AG09309 (cell line): ENCODE data around the gene LPIN1.

Experiments
- DNase-seq: peaks from one replicate; pipeline ENCODE4 v3.0.0-alpha.2; 2010; ENCODE audit warnings: low read depth
- H3K4me3 ChIP-seq: 2 replicates; pipeline ENCODE4 v1.5.1; 2011; ENCODE audit warnings: mild to moderate bottlenecking, low read depth, low read length, moderate library complexity; ENCODE audit not compliant: control insufficient read depth
- TF ChIP-seq, protein P1 (sequence below): IDR thresholded peaks from 2 replicates; pipeline ENCODE4 v1.5.1; 2011; ENCODE audit warnings: mild to moderate bottlenecking, low read depth, low read length, inconsistent platforms; ENCODE audit not compliant: insufficient read depth, control insufficient read depth; ENCODE audit errors: missing control alignments

LPIN1 gene

DNA sequence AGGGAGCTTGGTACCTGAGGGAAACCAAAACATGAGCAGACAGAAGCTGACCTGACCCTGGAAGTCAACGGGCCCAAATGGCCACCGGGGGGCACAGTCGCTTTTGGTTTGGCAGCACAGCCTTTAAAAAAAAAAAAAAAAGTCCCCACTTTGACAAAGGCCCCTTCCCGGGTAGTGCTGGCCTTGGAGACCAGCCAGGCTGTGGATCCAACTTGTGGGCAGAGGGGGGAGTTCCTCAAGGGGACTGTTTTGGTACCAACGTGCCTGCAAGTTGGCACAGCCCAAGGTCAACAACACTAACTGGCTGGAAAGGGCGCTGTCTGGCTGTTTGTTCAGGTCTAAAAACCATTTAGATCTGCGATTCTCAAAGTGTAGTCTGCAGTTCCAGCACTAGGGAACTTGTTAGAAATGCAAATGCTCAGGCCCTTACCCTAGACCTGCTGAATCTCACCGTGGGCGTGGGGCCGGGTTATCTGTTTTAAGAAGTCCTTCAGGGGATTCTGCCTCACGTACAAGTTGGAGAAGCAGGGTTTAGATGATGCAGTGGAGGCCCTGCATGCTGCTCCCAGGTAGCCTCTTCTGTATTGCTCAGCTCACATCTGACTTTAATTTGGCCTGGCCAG is 83.0 kb downstream of the LPIN1 start:
- TF ChIP-seq, protein P1, sequence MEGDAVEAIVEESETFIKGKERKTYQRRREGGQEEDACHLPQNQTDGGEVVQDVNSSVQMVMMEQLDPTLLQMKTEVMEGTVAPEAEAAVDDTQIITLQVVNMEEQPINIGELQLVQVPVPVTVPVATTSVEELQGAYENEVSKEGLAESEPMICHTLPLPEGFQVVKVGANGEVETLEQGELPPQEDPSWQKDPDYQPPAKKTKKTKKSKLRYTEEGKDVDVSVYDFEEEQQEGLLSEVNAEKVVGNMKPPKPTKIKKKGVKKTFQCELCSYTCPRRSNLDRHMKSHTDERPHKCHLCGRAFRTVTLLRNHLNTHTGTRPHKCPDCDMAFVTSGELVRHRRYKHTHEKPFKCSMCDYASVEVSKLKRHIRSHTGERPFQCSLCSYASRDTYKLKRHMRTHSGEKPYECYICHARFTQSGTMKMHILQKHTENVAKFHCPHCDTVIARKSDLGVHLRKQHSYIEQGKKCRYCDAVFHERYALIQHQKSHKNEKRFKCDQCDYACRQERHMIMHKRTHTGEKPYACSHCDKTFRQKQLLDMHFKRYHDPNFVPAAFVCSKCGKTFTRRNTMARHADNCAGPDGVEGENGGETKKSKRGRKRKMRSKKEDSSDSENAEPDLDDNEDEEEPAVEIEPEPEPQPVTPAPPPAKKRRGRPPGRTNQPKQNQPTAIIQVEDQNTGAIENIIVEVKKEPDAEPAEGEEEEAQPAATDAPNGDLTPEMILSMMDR, result peak; percentile 58
- no peak overlapping the region; the same call in 1 of the 2 replicates for H3K4me3 ChIP-seq
- DNase-seq, result no peak

DNA sequence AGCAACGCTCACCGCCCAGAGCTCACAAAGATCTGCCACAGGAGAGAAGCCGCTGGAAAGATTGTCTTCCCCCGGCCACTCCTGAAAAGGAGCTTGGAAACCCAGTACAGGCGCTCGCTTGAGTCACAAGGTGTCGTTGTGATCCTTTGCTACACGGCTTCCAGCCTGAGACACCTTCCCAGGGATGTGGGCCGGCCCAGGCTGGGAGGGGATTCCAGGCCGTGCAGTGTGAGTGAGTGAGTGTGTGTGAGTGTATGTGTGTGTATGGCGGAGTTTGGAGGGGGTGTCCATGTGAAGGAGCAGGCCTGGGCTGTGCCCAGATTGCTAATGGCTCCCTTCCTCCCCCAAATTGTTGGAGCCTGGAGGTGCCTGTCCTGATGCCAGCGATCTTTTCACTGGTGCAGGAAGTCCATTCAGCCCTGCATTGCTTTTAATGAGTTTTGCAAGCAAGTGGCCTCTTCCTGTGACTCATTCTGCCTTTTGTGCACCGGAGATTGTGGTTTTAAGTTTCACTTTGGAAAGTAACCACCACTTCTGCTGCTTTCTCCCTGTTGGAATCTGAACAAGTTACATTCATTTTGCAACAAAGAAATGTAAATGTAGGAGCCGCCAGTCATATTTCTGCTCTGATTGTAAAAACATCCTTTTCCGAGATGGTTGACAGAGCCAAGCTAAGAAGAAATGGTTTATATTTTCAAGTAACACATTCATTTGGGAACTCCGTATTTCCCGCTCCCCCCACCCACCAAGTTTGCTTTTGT is 83.7 kb downstream of the LPIN1 start:
- DNase-seq, result peak; percentile 96
- TF ChIP-seq, protein P1, result peak; percentile 67
- H3K4me3 ChIP-seq, result peak overlapping the region; percentile 30

DNA sequence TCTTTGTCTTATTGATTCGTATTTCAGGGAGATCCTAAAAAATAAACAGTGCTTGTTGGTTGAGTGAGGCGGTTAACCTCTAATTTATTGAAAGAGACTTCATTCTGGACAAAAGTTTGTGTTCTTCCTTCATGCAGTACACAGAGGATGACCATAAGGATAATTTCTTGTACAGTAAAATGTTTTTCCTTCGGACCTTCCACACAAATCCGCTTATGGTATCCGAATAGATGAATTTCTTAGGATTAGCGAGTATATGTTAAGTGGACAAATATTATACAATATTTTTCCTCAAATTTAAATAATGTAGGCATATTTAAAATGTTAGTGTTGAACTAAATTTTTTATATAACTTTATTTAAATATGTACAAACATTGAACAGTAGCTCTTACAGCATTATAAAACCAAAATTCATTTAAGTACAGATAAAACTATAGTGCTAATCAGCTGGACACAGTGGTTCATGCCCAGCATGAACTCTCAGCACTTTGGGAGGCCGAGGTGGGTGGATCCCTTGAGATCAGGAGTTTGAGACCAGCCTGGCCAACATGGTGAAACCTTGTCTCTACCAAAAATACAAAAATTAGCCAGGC is 84.4 kb downstream of the LPIN1 start:
- no peak for DNase-seq
- H3K4me3 ChIP-seq, result peak overlapping the region; percentile 15; the same call in 1 of the 2 replicates
- TF ChIP-seq, protein P1, result no peak

DNA sequence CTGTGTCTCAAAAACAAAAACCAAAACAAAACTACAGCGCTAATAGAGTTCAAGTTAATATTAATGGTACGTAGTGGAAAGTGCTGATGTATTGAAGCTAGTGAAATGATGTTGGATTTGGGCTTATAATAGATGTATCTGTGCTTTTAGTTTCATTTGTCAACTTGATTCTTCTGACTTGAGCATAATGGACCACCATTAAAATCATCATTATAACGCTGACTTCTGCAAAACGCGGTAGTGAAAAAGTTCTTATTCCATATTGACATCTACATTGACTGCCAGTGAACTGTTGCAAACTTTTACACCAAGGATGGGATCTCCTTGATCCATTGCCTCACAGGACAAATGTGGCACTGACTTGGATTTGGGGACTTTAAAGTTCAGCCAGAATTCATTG is 85.0 kb downstream of the LPIN1 start:
- TF ChIP-seq, protein P1, result no peak
- no peak for DNase-seq
- no peak overlapping the region for H3K4me3 ChIP-seq

DNA sequence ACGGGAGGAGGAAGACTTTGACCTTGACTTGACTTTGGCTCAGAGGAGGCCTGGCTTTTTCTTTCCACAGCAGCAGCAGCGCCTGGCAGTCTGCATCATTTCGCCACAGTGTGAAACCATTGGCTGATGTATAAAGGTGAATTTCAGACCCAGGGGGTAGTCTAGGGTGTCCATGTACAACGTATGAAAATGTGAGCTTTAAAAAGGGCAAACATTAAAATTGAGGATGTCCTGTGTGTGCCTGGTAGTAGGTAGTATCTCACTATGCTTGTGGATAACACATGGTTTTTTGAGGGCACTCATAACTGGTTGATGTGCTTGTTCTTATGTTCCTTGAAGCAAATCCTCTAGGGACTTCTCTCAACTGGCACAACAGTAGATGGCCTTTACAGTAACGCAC is 86.1 kb downstream of the LPIN1 start:
- H3K4me3 ChIP-seq, result no peak overlapping the region
- DNase-seq, result no peak
- TF ChIP-seq, protein P1, result no peak

DNA sequence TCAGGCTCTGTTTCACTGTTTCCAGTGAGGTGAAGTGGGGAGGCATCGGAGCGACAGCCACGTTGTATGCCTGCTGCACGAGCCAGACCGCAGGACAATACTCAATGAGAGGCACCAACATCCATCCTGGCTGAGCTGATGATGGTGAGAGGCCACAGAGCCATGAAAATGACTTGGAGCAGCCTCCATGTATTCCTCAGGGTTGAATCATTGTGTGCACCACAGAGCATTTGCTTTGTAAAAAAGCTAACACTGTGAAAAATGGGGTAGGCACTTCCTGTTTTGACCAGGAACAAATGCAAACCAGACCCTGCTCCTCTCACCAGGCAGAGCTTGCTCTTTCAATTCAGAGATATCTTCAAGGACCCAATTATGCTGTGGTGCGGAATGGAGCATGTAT is 87.2 kb downstream of the LPIN1 start:
- TF ChIP-seq, protein P1, result no peak
- peak; percentile 69 for DNase-seq
- no peak overlapping the region for H3K4me3 ChIP-seq
